KBM-7 (cell line): ENCODE data around the gene KIF5C.
"Not testable (repeated sequence)": the region's sequence is repeated elsewhere in the genome, so short reads cannot be mapped to it uniquely, and the experiment has no call there.

Experiments used
- DNase-seq: peaks from one replicate; pipeline ENCODE4 v3.0.0-alpha.2; 2015
- in situ Hi-C: fragments of 300-500 bp; cut with MboI; formaldehyde crosslinking; loops from 2 replicates; pipeline ENCODE4 v1.14.3; 2020; ENCODE audit warnings: low sequenced_read_pairs, low pct_unique_long_range_greater_than_20kb, mixed read lengths

Gene KIF5C

GRCh38 chr2:148874868-148875341 lies at the start of gene KIF5C:
Gene KIF5C, plus strand, starts transcription at chr2:148875227. Its CDS starts 391 bp downstream, at chr2:148875618.
- in situ Hi-C loops: no loop called here
- peak; percentile 32 for DNase-seq

GRCh38 chr2:148826791-148827190 lies 48.2 kb upstream of the KIF5C start:
- DNase-seq: no peak
- in situ Hi-C loops: no loop called here

- in situ Hi-C loops: no loop called here
Observed at GRCh38 chr2:148828941-148829340, 46.1 kb upstream of the KIF5C start.

GRCh38 chr2:148829618-148830017 lies 45.4 kb upstream of the KIF5C start:
- in situ Hi-C loops: no loop called here
- no peak for DNase-seq

More at GRCh38 chr2:148828941-148829340, 46.1 kb upstream of the KIF5C start:
- no peak for DNase-seq

GRCh38 chr2:148832637-148833036 lies 42.4 kb upstream of the KIF5C start:
- in situ Hi-C loops: no loop called here
- no peak for DNase-seq

- no peak for DNase-seq
Observed at GRCh38 chr2:148842050-148842449, 33.0 kb upstream of the KIF5C start.

GRCh38 chr2:148848146-148848545 lies 26.9 kb upstream of the KIF5C start:
- in situ Hi-C loops: no loop called here
- DNase-seq: no peak

More at GRCh38 chr2:148842050-148842449, 33.0 kb upstream of the KIF5C start:
- in situ Hi-C loops: no loop called here

- DNase-seq: no peak
- in situ Hi-C loops: no loop called here
Observed at GRCh38 chr2:148853458-148853857, 21.6 kb upstream of the KIF5C start.

- no peak for DNase-seq
- in situ Hi-C loops: no loop called here
Observed at GRCh38 chr2:148860037-148860436, 15.0 kb upstream of the KIF5C start.

- in situ Hi-C loops: no loop called here
- no peak for DNase-seq
Observed at GRCh38 chr2:148861367-148861766, 13.7 kb upstream of the KIF5C start.

GRCh38 chr2:148862478-148862877 lies 12.5 kb upstream of the KIF5C start:
- in situ Hi-C loops, DNase-seq: not testable (repeated sequence)

- DNase-seq: no peak
- in situ Hi-C loops: no loop called here
Observed at GRCh38 chr2:148865512-148865911, 9.5 kb upstream of the KIF5C start.

- in situ Hi-C loops: no loop called here
- no peak for DNase-seq
Observed at GRCh38 chr2:148866091-148866490, 8.9 kb upstream of the KIF5C start.

- in situ Hi-C loops: no loop called here
- DNase-seq: no peak
Observed at GRCh38 chr2:148867079-148867769, 7.8 kb upstream of the KIF5C start.

- in situ Hi-C loops: no loop called here
- no peak for DNase-seq
Observed at GRCh38 chr2:148875387-148876051, 492 bp downstream of the KIF5C start.

GRCh38 chr2:148876202-148876594 lies 1.2 kb downstream of the KIF5C start:
- in situ Hi-C loops: no loop called here
- no peak for DNase-seq

GRCh38 chr2:148876595-148877402 lies 1.8 kb downstream of the KIF5C start:
- in situ Hi-C loops: no loop called here
- no peak for DNase-seq

- in situ Hi-C loops: no loop called here
- no peak for DNase-seq
Observed at GRCh38 chr2:148877403-148877740, 2.3 kb downstream of the KIF5C start.

GRCh38 chr2:148880636-148881035 lies 5.6 kb downstream of the KIF5C start:
- no peak for DNase-seq
- in situ Hi-C loops: no loop called here

GRCh38 chr2:148882051-148882450 lies 7.0 kb downstream of the KIF5C start:
- DNase-seq: no peak
- in situ Hi-C loops: no loop called here
